SK-N-SH (cell line): ENCODE data around the gene SNX3. TPM values are rescaled to one million over a fixed set of nuclear protein-coding genes. Genes with fewer than 3 reads are reported as not detected.

Source experiments
- CTCF ChIA-PET: fragments of 300-600, 350-600 bp; formaldehyde crosslinking; extraction: SDS; loops from one replicate; lab custom pipeline; 2021; lab: Yijun Ruan, JAX
- POLR2A ChIA-PET: fragments of 350-600 bp; sonication (Branson Sonifier 250); formaldehyde crosslinking; extraction: SDS; loops from one replicate; lab custom pipeline; 2020; ENCODE audit warnings: antibody characterized with exemption, inconsistent platforms; lab: Yijun Ruan, JAX
- DNase-seq: peaks from one replicate; pipeline ENCODE4 v3.0.0; 2012
- H2AFZ ChIP-seq: fragments of 200-600 bp; sonication (generic); 2 replicates; pipeline ENCODE4 v1.8.1; 2016; ENCODE audit warnings: antibody characterized with exemption, mild to moderate bottlenecking, low read depth
- H3F3A ChIP-seq: fragments of 200-600 bp; sonication (generic); replicated peaks from 2 replicates; pipeline ENCODE3; 2016; ENCODE audit warnings: antibody characterized with exemption, mild to moderate bottlenecking; ENCODE audit not compliant: insufficient read depth
- H3K27ac ChIP-seq, 2 experiments: fragments of 200-500 bp in 1 of 2; fragments of 200-600 bp in 1 of 2; sonication (Bioruptor generic) in 1 of 2; sonication (generic), shearing (Covaris generic) in 1 of 2; 2 replicates each; pipeline versions ENCODE4 v1.5.1 to v1.6.1; 2014 to 2016; ENCODE audit warnings: low read depth in 2 of 2, inconsistent platforms in 1 of 2, low read length in 1 of 2, mild to moderate bottlenecking in 1 of 2, mixed read lengths in 1 of 2
- H3K27me3 ChIP-seq: fragments of 200-600 bp; sonication (generic), shearing (Covaris generic); 2 replicates; pipeline ENCODE4 v1.6.1; 2016; ENCODE audit warnings: mixed run types; ENCODE audit not compliant: insufficient read depth
- H3K36me3 ChIP-seq, 2 experiments: fragments of 200-500 bp in 1 of 2; fragments of 200-600 bp in 1 of 2; sonication (Bioruptor generic) in 1 of 2; sonication (generic) in 1 of 2; replicated peaks in 1 of 2; 2 replicates each; pipeline versions ENCODE3 to v1.5.1; 2014 to 2016; ENCODE audit warnings: low read length in 1 of 2, mild to moderate bottlenecking in 1 of 2; ENCODE audit not compliant: insufficient read depth in 2 of 2, control insufficient read depth in 1 of 2
- H3K4me1 ChIP-seq, 2 experiments: fragments of 200-500 bp in 1 of 2; fragments of 200-600 bp in 1 of 2; sonication (Bioruptor generic) in 1 of 2; sonication (generic), shearing (Covaris generic) in 1 of 2; 2 replicates each; pipeline versions ENCODE4 v1.5.1 to v1.6.1; 2014 to 2016; ENCODE audit warnings: low read depth in 1 of 2, low read length in 1 of 2, mixed run types in 1 of 2; ENCODE audit not compliant: insufficient read depth in 2 of 2, control insufficient read depth in 1 of 2
- H3K4me2 ChIP-seq: fragments of 200-600 bp; sonication (generic), shearing (Covaris generic); 2 replicates; pipeline ENCODE4 v1.6.1; 2017; ENCODE audit warnings: mixed run types
- H3K4me3 ChIP-seq, 2 experiments: fragments of 200-500 bp in 1 of 2; fragments of 200-600 bp in 1 of 2; sonication (Bioruptor generic) in 1 of 2; sonication (generic), shearing (Covaris generic) in 1 of 2; 2 replicates each; pipeline versions ENCODE4 v1.5.1 to v1.8.1; 2014 to 2016; ENCODE audit warnings: low read depth in 2 of 2, inconsistent platforms in 1 of 2, low read length in 1 of 2, mild to moderate bottlenecking in 1 of 2, mixed read lengths in 1 of 2, moderate library complexity in 1 of 2
- H3K79me2 ChIP-seq: fragments of 200-600 bp; sonication (generic); 2 replicates; pipeline ENCODE4 v1.8.1; 2017; ENCODE audit warnings: mild to moderate bottlenecking; ENCODE audit not compliant: insufficient read depth
- H3K9ac ChIP-seq: fragments of 200-600 bp; sonication (generic); 2 replicates; pipeline ENCODE4 v1.6.1; 2017; ENCODE audit warnings: mixed run types
- H3K9me2 ChIP-seq: fragments of 200-600 bp; sonication (generic); 2 replicates; pipeline ENCODE4 v1.6.1; 2017; ENCODE audit warnings: mixed run types
- H3K9me3 ChIP-seq: fragments of 200-600 bp; sonication (generic); 2 replicates; pipeline ENCODE4 v1.6.1; 2017; ENCODE audit warnings: mixed run types, mild to moderate bottlenecking, moderate library complexity
- H4K20me1 ChIP-seq: fragments of 200-600 bp; sonication (generic); 2 replicates; pipeline ENCODE4 v1.6.1; 2017; ENCODE audit warnings: mild to moderate bottlenecking, mixed run types; ENCODE audit not compliant: insufficient read depth
- ELF1 ChIP-seq: IDR thresholded peaks from 2 replicates; pipeline ENCODE4 v1.4.0; 2012
- FOSL2 ChIP-seq: IDR thresholded peaks from 2 replicates; pipeline ENCODE4 v1.4.0; 2012; ENCODE audit warnings: low read depth, mild to moderate bottlenecking, moderate library complexity, borderline replicate concordance
- FOXJ3 ChIP-seq: sonication (generic); formaldehyde crosslinking; IDR thresholded peaks from 2 replicates; pipeline ENCODE4 v1.5.1; 2020; ENCODE audit warnings: mild to moderate bottlenecking, missing genetic modification reagents
- GATA2 ChIP-seq: sonication (generic); formaldehyde crosslinking; IDR thresholded peaks from 2 replicates; pipeline ENCODE4 v1.5.0; 2020; ENCODE audit warnings: mild to moderate bottlenecking, missing genetic modification reagents
- MAX ChIP-seq: IDR thresholded peaks from 2 replicates; pipeline ENCODE4 v1.4.0; 2012; ENCODE audit warnings: low read depth
- MXI1 ChIP-seq: IDR thresholded peaks from 2 replicates; pipeline ENCODE4 v1.6.1; 2012; ENCODE audit warnings: mild to moderate bottlenecking, low read depth, low read length, improper control_type of control experiment
- PBX3 ChIP-seq: IDR thresholded peaks from 2 replicates; pipeline ENCODE4; 2012
- POLR2AphosphoS5 ChIP-seq: IDR thresholded peaks from 2 replicates; pipeline ENCODE4 v1.6.1; 2012; ENCODE audit warnings: low read depth, low read length
- RAD21 ChIP-seq: IDR thresholded peaks from 2 replicates; pipeline ENCODE4 v1.6.1; 2012; ENCODE audit warnings: mild to moderate bottlenecking, low read length
- RCOR1 ChIP-seq: fragments of 150-350 bp; IDR thresholded peaks from 2 replicates; pipeline ENCODE4 v1.6.1; 2017; ENCODE audit warnings: antibody characterized with exemption, low read length
- RFX5 ChIP-seq: IDR thresholded peaks from 2 replicates; pipeline ENCODE4 v1.6.1; 2012; ENCODE audit warnings: mild to moderate bottlenecking, improper control_type of control experiment, low read length
- SIN3A ChIP-seq: IDR thresholded peaks from 2 replicates; pipeline ENCODE4 v1.6.1; 2012; ENCODE audit warnings: low read depth, mild to moderate bottlenecking, low read length, moderate library complexity, borderline replicate concordance
- SMC3 ChIP-seq: IDR thresholded peaks from 2 replicates; pipeline ENCODE4 v1.6.1; 2012; ENCODE audit warnings: low read depth, low read length, improper control_type of control experiment
- TCF12 ChIP-seq: IDR thresholded peaks from 2 replicates; pipeline ENCODE4 v1.4.0; 2012
- USF1 ChIP-seq: IDR thresholded peaks from 2 replicates; pipeline ENCODE4 v1.4.0; 2012; ENCODE audit warnings: low read depth, borderline replicate concordance
- YY1 ChIP-seq: IDR thresholded peaks from 2 replicates; pipeline ENCODE4 v1.4.0; 2012; ENCODE audit warnings: low read depth, mild to moderate bottlenecking
- ZBTB33 ChIP-seq: IDR thresholded peaks from 2 replicates; pipeline ENCODE4 v1.4.0; 2012; ENCODE audit warnings: low read depth, borderline replicate concordance
- WGBS: methylation state at CpG from one replicate; pipeline ENCODE4 v1.1.6; 2017; ENCODE audit warnings: low lambda C conversion rate; 5-methylcytosine and 5-hydroxymethylcytosine counted together
- polyA plus RNA-seq, 3 experiments: library from polyadenylated mRNA; depleted of rRNA; stranded (reverse); fragments of >200 nt; gene quantifications; 2 replicates each; pipeline ENCODE4 v1.2.3, GENCODE V29; 2012

SNX3 gene
- polyA plus RNA-seq, 1 of the 3 experiments (the other 2 are of a cell fraction), result 105 TPM

- Histone ChIP-seq H3K36me3 (no peaks in the 10 kb centered on the region), H3K4me3 (no peak overlapping the region), H3K27ac (no peak overlapping the region), H2AFZ (no peak overlapping the region), H3K9me2 (no peaks in the 10 kb centered on the region), H3F3A (no peaks in the 10 kb centered on the region), H3K9ac (no peak overlapping the region), H3K27me3 (no peaks in the 10 kb centered on the region), H3K79me2 (no peaks in the 10 kb centered on the region), H3K4me1 (no peaks in the 10 kb centered on the region), H3K4me2 (no peak overlapping the region), H3K9me3 (no peaks in the 10 kb centered on the region), H4K20me1 (no peaks in the 10 kb centered on the region)
- 80% methylated on average over 3 of the region's 3 CpGs for WGBS
- ChIA-PET CTCF (no interaction called here), POLR2A (no interaction called here)
- DNase-seq, result no peak
- no peak for TF ChIP-seq ZBTB33
- TF ChIP-seq YY1, result no peak
- no peak for TF ChIP-seq RAD21
- TF ChIP-seq FOXJ3 (CRISPR knock-in tag), result no peak
These were observed 8.0 kb upstream of the SNX3 start for GRCh38 chr6:108268845-108269244.

GRCh38 chr6:108263371-108263770, 2.5 kb upstream of the SNX3 start:
- H3K4me3 ChIP-seq, result no peak overlapping the region
- H3K27me3 ChIP-seq, result no peaks in the 10 kb centered on the region
- no peak for DNase-seq
- no peak overlapping the region for H3K4me2 ChIP-seq
- no peak overlapping the region for H2AFZ ChIP-seq
- WGBS, result 94% methylated on average over 2 of the region's 2 CpGs
- H3K9ac ChIP-seq, result no peak overlapping the region
- H3K27ac ChIP-seq, result no peak overlapping the region
- no peaks in the 10 kb centered on the region for H3K9me2 ChIP-seq
- H3K9me3 ChIP-seq, result no peaks in the 10 kb centered on the region
- ChIA-PET POLR2A (no interaction called here), CTCF (interaction anchor here (0.9 kb wide), 1 partner anchor 23 kb away, joined by 3 read pairs; no protein-coding TSS in a partner anchor)
- no peaks in the 10 kb centered on the region; the same call in 1 of the 2 replicates for H4K20me1 ChIP-seq
- TF ChIP-seq GATA2 (CRISPR knock-in tag) (no peak), FOSL2 (no peak), RFX5 (no peak), POLR2AphosphoS5 (no peak), SMC3 (no peak), MAX (no peak), USF1 (no peak), SIN3A (no peak), TCF12 (no peak), PBX3 (no peak), ELF1 (no peak), RCOR1 (no peak), MXI1 (no peak), RAD21 (no peak)
- H3K79me2 ChIP-seq, result peaks cover 26% of the 10 kb centered on the region
- no peaks in the 10 kb centered on the region for H3K36me3 ChIP-seq
- peaks cover 4% of the 10 kb centered on the region for H3F3A ChIP-seq
- H3K4me1 ChIP-seq, result peaks cover 5 to 8% of the 10 kb centered on the region in 2 experiments
